Keratinocyte (primary cell): Measurements from ENCODE around the gene FMNL2. TPM values are rescaled to one million over a fixed set of nuclear protein-coding genes. Genes with fewer than 3 reads are reported as not detected.

Source experiments
- DNase-seq: peaks from one replicate; pipeline ENCODE4 v3.0.0-alpha.2; 2011; ENCODE audit warnings: low read depth, missing footprints, low spot score
- FAIRE-seq: peaks from 2 replicates; lab custom pipeline; 2011; peaks lifted over from hg19 to GRCh38; lab: Jason Lieb, UNC
- H2AFZ ChIP-seq: 2 replicates; pipeline ENCODE4 v1.6.0; 2012; ENCODE audit warnings: low read length, control low read depth, inconsistent platforms; ENCODE audit not compliant: control insufficient read depth
- H3K27ac ChIP-seq: 2 replicates; pipeline ENCODE4 v1.5.1; 2011; ENCODE audit warnings: low read length; ENCODE audit not compliant: control insufficient read depth, insufficient read depth
- H3K27me3 ChIP-seq: 3 replicates; pipeline ENCODE4 v1.6.0; 2011; ENCODE audit warnings: low read length; ENCODE audit not compliant: control insufficient read depth, insufficient read depth; ENCODE audit errors: extremely low read depth
- H3K36me3 ChIP-seq, 2 experiments: 2 replicates in 1 of 2; 3 replicates in 1 of 2; pipeline ENCODE4 v1.5.1; 2011; ENCODE audit warnings: low read length in 2 of 2, mild to moderate bottlenecking in 1 of 2; ENCODE audit not compliant: control insufficient read depth in 2 of 2, insufficient read depth in 2 of 2; ENCODE audit errors: extremely low read depth in 1 of 2
- H3K4me1 ChIP-seq: 3 replicates; pipeline ENCODE4 v1.5.1; 2011; ENCODE audit warnings: low read length; ENCODE audit not compliant: control insufficient read depth, insufficient read depth; ENCODE audit errors: extremely low read depth
- H3K4me2 ChIP-seq: 3 replicates; pipeline ENCODE4 v1.6.0; 2011; ENCODE audit warnings: low read depth, low read length; ENCODE audit not compliant: control insufficient read depth, insufficient read depth; ENCODE audit errors: extremely low read depth
- H3K4me3 ChIP-seq, 3 experiments: fragments of 200-600 bp in 1 of 3; sonication (generic) in 1 of 3; 2 replicates in 2 of 3; 3 replicates in 1 of 3; pipeline ENCODE4 v1.5.1; 2011 to 2016; ENCODE audit warnings: low read length in 3 of 3, mild to moderate bottlenecking in 3 of 3, control low read depth in 2 of 3, inconsistent platforms in 1 of 3, low read depth in 1 of 3, mixed read lengths in 1 of 3, mixed run types in 1 of 3, moderate library complexity in 1 of 3; ENCODE audit not compliant: control insufficient read depth in 2 of 3, insufficient read depth in 2 of 3; ENCODE audit errors: extremely low read depth in 1 of 3
- H3K79me2 ChIP-seq: 2 replicates; pipeline ENCODE4 v1.6.0; 2012; ENCODE audit warnings: low read length; ENCODE audit not compliant: control insufficient read depth, insufficient read depth
- H3K9ac ChIP-seq: 3 replicates; pipeline ENCODE4 v1.6.0; 2011; ENCODE audit warnings: low read length; ENCODE audit not compliant: control insufficient read depth, insufficient read depth; ENCODE audit errors: extremely low read depth
- H3K9me1 ChIP-seq: 3 replicates; pipeline ENCODE4 v1.6.0; 2011; ENCODE audit warnings: low read length; ENCODE audit not compliant: control insufficient read depth, insufficient read depth; ENCODE audit errors: extremely low read depth
- H3K9me3 ChIP-seq: 2 replicates; pipeline ENCODE4 v1.5.1; 2012; ENCODE audit warnings: low read depth, low read length; ENCODE audit not compliant: control insufficient read depth
- H4K20me1 ChIP-seq: 3 replicates; pipeline ENCODE4 v1.6.0; 2011; ENCODE audit warnings: low read length; ENCODE audit not compliant: control insufficient read depth, insufficient read depth; ENCODE audit errors: extremely low read depth
- EZH2 ChIP-seq: IDR thresholded peaks from one replicate; pipeline ENCODE4 v1.6.1; 2012; ENCODE audit warnings: inconsistent platforms, mild to moderate bottlenecking, low read length, moderate library complexity
- dilution Hi-C: fragments of 300-500 bp; cut with MboI; formaldehyde crosslinking; loops from one replicate; pipeline ENCODE4 v1.7.0; 2020; ENCODE audit warnings: low sequenced_read_pairs; ENCODE audit not compliant: extremely low pct_ligation_motif_present
- polyA plus RNA-seq, 5 experiments: library from polyadenylated mRNA; depleted of rRNA in 3 of 5; stranded (reverse) in 3 of 5; stranded (forward) in 1 of 5; unstranded in 1 of 5; fragments of >200 nt; gene quantifications; 1 replicate in 1 of 5; 2 replicates in 3 of 5; 3 replicates in 1 of 5; pipeline versions ENCODE4 v1.2.1 to v1.2.3, GENCODE V29; 2011 to 2012; ENCODE audit warnings: missing spikeins in 2 of 5, low read depth in 1 of 5, low replicate concordance in 1 of 5
- TF ChIP-seq, protein P1 (sequence below), 3 experiments: IDR thresholded peaks in 1 of 3; conservative IDR thresholded peaks in 1 of 3; optimal IDR thresholded peaks in 1 of 3; 2 replicates in 2 of 3; 3 replicates in 1 of 3; pipeline versions ENCODE3 to v1.5.1; 2011; ENCODE audit warnings: low read length in 3 of 3, mild to moderate bottlenecking in 3 of 3, moderate library complexity in 2 of 3, control low read depth in 1 of 3, inconsistent platforms in 1 of 3; ENCODE audit not compliant: insufficient read depth in 2 of 3; ENCODE audit errors: extremely low read depth in 1 of 3

Gene FMNL2
- polyA plus RNA-seq, 1 donor (not counting 4 experiments of a cell fraction or from before 2014, with no cell fraction given): 62.7 TPM

DNA sequence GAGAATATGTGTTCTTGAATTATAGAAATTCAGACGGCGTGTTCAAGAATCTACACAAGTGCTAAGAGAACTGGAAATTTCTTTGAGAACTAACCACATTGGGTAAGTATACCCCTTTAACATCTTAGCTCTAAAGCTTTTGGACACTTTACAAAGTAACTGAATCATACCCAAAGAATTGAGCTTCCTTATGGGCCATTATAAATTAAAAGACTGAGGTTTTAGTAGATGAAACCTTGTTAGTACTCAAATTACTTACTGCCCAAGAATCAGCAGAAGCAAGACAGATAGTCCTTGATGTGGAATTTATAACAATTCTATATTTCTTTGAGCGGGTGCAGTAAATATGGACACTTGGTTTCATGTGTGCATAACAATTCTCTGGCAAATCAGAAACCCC lies 214.0 kb downstream of the FMNL2 start:
- DNase-seq (no peak), FAIRE-seq (no peak)
- Histone ChIP-seq H3K79me2 (peaks cover 10% of the 10 kb centered on the region), H3K4me2 (no peak overlapping the region), H3K36me3 (peaks cover 21 to 25% of the 10 kb centered on the region in 2 experiments), H3K4me3 (no peak overlapping the region), H4K20me1 (no peaks in the 10 kb centered on the region), H3K9me3 (no peaks in the 10 kb centered on the region), H2AFZ (no peak overlapping the region), H3K27me3 (no peaks in the 10 kb centered on the region), H3K27ac (no peak overlapping the region), H3K9ac (no peak overlapping the region), H3K9me1 (peaks cover 2% of the 10 kb centered on the region), H3K4me1 (peaks cover 9% of the 10 kb centered on the region)
- dilution Hi-C loops: no loop called here
- TF ChIP-seq EZH2: no peak
- TF ChIP-seq, protein P1, sequence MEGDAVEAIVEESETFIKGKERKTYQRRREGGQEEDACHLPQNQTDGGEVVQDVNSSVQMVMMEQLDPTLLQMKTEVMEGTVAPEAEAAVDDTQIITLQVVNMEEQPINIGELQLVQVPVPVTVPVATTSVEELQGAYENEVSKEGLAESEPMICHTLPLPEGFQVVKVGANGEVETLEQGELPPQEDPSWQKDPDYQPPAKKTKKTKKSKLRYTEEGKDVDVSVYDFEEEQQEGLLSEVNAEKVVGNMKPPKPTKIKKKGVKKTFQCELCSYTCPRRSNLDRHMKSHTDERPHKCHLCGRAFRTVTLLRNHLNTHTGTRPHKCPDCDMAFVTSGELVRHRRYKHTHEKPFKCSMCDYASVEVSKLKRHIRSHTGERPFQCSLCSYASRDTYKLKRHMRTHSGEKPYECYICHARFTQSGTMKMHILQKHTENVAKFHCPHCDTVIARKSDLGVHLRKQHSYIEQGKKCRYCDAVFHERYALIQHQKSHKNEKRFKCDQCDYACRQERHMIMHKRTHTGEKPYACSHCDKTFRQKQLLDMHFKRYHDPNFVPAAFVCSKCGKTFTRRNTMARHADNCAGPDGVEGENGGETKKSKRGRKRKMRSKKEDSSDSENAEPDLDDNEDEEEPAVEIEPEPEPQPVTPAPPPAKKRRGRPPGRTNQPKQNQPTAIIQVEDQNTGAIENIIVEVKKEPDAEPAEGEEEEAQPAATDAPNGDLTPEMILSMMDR (optimal IDR thresholded peaks at IDR 0.05 in 1 of 3, IDR thresholded peaks at IDR 0.05 in 1 of 3, conservative IDR thresholded peaks at IDR 0.05 in 1 of 3; ENCODE audit: extremely low read depth in 1 of 3, insufficient read depth in 2 of 3, low read length in 3 of 3): no peak

DNA sequence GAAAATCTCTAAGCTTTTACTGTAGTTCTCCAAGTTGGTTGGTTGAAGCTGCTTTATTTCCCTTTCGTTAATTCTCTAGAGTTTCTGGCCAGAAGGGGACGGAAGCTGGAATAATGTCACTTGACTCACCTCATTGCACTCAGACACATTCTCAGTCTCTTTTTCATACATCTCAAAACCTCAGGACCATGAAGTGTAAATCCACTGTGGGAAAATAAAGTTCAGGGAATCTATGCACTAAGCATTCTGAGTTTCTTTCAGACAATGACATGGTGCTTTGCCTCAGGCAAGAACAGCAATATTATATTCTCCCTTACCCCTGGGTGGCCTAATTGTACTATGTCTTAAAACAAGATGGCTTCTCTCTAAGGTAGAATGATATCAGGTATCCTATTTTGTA lies 214.4 kb downstream of the FMNL2 start:
- Histone ChIP-seq H2AFZ (no peak overlapping the region), H3K9me3 (no peaks in the 10 kb centered on the region), H4K20me1 (no peaks in the 10 kb centered on the region), H3K4me3 (no peak overlapping the region), H3K4me2 (no peak overlapping the region), H3K79me2 (peaks cover 10% of the 10 kb centered on the region), H3K36me3 (peaks cover 19 to 24% of the 10 kb centered on the region in 2 experiments), H3K9ac (no peak overlapping the region), H3K9me1 (peaks cover 2% of the 10 kb centered on the region), H3K4me1 (peaks cover 9% of the 10 kb centered on the region), H3K27ac (no peak overlapping the region), H3K27me3 (no peaks in the 10 kb centered on the region)
- no peak for TF ChIP-seq EZH2
- TF ChIP-seq, protein P1 (optimal IDR thresholded peaks at IDR 0.05 in 1 of 3, IDR thresholded peaks at IDR 0.05 in 1 of 3, conservative IDR thresholded peaks at IDR 0.05 in 1 of 3; ENCODE audit: extremely low read depth in 1 of 3, insufficient read depth in 2 of 3, low read length in 3 of 3): no peak
- no peak for FAIRE-seq
- no peak for DNase-seq
- dilution Hi-C loops: no loop called here
